SU-DHL-6 (cell line): ENCODE data around the gene RAB41.

Source experiments
- H2AFZ ChIP-seq: fragments of 200-600 bp; sonication (generic); 2 replicates; pipeline ENCODE4 v1.6.1; 2014; ENCODE audit warnings: low read depth, mild to moderate bottlenecking, moderate library complexity, mixed read lengths, antibody characterized with exemption, low read length; ENCODE audit not compliant: severe bottlenecking
- H3F3A ChIP-seq: fragments of 200-600 bp; shearing (Covaris generic); 2 replicates; pipeline ENCODE4 v1.6.0; 2016; ENCODE audit warnings: antibody characterized with exemption, mild to moderate bottlenecking; ENCODE audit not compliant: insufficient read depth
- H3K27ac ChIP-seq: fragments of 200-600 bp; sonication (generic); 2 replicates; pipeline ENCODE4 v1.5.1; 2016; ENCODE audit warnings: low read depth, mild to moderate bottlenecking, low read length, moderate library complexity, mixed read lengths
- H3K27me3 ChIP-seq: fragments of 200-600 bp; sonication (generic), shearing (Covaris generic); 2 replicates; pipeline ENCODE4 v1.6.0; 2014; ENCODE audit warnings: mild to moderate bottlenecking, low read length
- H3K36me3 ChIP-seq: fragments of 200-600 bp; sonication (generic); 2 replicates; pipeline ENCODE4 v1.6.1; 2014; ENCODE audit warnings: mild to moderate bottlenecking, low read length, mixed read lengths
- H3K4me2 ChIP-seq: fragments of 300-600, 200-600 bp; shearing (Covaris generic), sonication (generic); 2 replicates; pipeline ENCODE4 v1.6.0; 2014; ENCODE audit warnings: low read length, low read depth, mild to moderate bottlenecking; ENCODE audit not compliant: poor library complexity, severe bottlenecking
- H3K4me3 ChIP-seq: fragments of 200-600 bp; sonication (generic); 2 replicates; pipeline ENCODE4 v1.5.1; 2014; ENCODE audit warnings: antibody characterized with exemption, low read length, mild to moderate bottlenecking, mixed read lengths; ENCODE audit not compliant: insufficient read depth, poor library complexity, severe bottlenecking
- H3K79me2 ChIP-seq: fragments of 200-600 bp; sonication (generic); 2 replicates; pipeline ENCODE4 v1.6.1; 2014; ENCODE audit warnings: mild to moderate bottlenecking, low read length, moderate library complexity; ENCODE audit not compliant: insufficient read depth
- H3K9ac ChIP-seq: fragments of 200-600 bp; sonication (generic); 2 replicates; pipeline ENCODE4 v1.7.0; 2014; ENCODE audit warnings: mild to moderate bottlenecking, low read length
- H3K9me2 ChIP-seq: fragments of 200-600 bp; sonication (generic); replicated peaks from 2 replicates; pipeline ENCODE4 v1.6.1; 2014; ENCODE audit warnings: low read length; ENCODE audit not compliant: insufficient read depth
- H3K9me3 ChIP-seq: fragments of 200-600 bp; sonication (generic); 2 replicates; pipeline ENCODE4 v1.6.1; 2014; ENCODE audit warnings: low read length, mixed read lengths; ENCODE audit not compliant: insufficient read depth
- H4K20me1 ChIP-seq: fragments of 200-600 bp; sonication (generic); 2 replicates; pipeline ENCODE4 v1.6.1; 2014; ENCODE audit warnings: low read depth, mild to moderate bottlenecking, antibody characterized with exemption, low read length, moderate library complexity, mixed read lengths
- EZH2phosphoT487 ChIP-seq: fragments of 200-600 bp; sonication (generic), shearing (Covaris generic); conservative IDR thresholded peaks from 2 replicates; pipeline ENCODE4 v1.6.1; 2018; ENCODE audit warnings: mild to moderate bottlenecking, antibody characterized with exemption, low read length, moderate library complexity, mixed read lengths
- TF ChIP-seq, protein P1 (sequence below): fragments of 200-600 bp; sonication (generic); IDR thresholded peaks from one replicate; pipeline ENCODE4 v1.5.1; 2017; ENCODE audit warnings: antibody characterized with exemption, mild to moderate bottlenecking, low read length, moderate library complexity; ENCODE audit not compliant: insufficient read depth, poor library complexity, severe bottlenecking

The RAB41 gene

GRCh38 chrX:70279081-70279480 is 2.9 kb upstream of the RAB41 start:
- Histone ChIP-seq H3F3A (no peaks in the 10 kb centered on the region), H3K9me2 (no peaks in the 10 kb centered on the region), H2AFZ (no peak overlapping the region), H3K27me3 (no peaks in the 10 kb centered on the region), H3K9ac (no peak overlapping the region), H3K4me3 (no peak overlapping the region), H3K36me3 (no peaks in the 10 kb centered on the region), H3K4me2 (no peak overlapping the region), H3K27ac (no peak overlapping the region), H4K20me1 (no peaks in the 10 kb centered on the region), H3K79me2 (no peaks in the 10 kb centered on the region), H3K9me3 (no peaks in the 10 kb centered on the region)
- TF ChIP-seq, protein P1, sequence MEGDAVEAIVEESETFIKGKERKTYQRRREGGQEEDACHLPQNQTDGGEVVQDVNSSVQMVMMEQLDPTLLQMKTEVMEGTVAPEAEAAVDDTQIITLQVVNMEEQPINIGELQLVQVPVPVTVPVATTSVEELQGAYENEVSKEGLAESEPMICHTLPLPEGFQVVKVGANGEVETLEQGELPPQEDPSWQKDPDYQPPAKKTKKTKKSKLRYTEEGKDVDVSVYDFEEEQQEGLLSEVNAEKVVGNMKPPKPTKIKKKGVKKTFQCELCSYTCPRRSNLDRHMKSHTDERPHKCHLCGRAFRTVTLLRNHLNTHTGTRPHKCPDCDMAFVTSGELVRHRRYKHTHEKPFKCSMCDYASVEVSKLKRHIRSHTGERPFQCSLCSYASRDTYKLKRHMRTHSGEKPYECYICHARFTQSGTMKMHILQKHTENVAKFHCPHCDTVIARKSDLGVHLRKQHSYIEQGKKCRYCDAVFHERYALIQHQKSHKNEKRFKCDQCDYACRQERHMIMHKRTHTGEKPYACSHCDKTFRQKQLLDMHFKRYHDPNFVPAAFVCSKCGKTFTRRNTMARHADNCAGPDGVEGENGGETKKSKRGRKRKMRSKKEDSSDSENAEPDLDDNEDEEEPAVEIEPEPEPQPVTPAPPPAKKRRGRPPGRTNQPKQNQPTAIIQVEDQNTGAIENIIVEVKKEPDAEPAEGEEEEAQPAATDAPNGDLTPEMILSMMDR, result no peak
- TF ChIP-seq EZH2phosphoT487, result no peak

GRCh38 chrX:70280573-70280972 is 1.4 kb upstream of the RAB41 start:
- H3K27ac ChIP-seq, result no peak overlapping the region

GRCh38 chrX:70289168-70289792 is 7.3 kb downstream of the RAB41 start:
- Histone ChIP-seq H3K9ac (peak overlapping the region; percentile 89), H3K79me2 (peaks cover 41% of the 10 kb centered on the region), H3K27me3 (no peaks in the 10 kb centered on the region), H3K9me3 (no peaks in the 10 kb centered on the region), H3K36me3 (0 out of 2 replicates have a peak, but pooled peaks cover 2% of the 10 kb centered on the region), H3K9me2 (no peaks in the 10 kb centered on the region), H2AFZ (peak overlapping the region; percentile 41), H3K27ac (peak overlapping the region; percentile 77), H3K4me3 (peak overlapping the region; percentile 89), H3K4me2 (peak overlapping the region; percentile 89), H4K20me1 (no peaks in the 10 kb centered on the region), H3F3A (no peaks in the 10 kb centered on the region)
- TF ChIP-seq, protein P1, result no peak
- TF ChIP-seq EZH2phosphoT487, result no peak

More at GRCh38 chrX:70280573-70280972, 1.4 kb upstream of the RAB41 start:
- Histone ChIP-seq H3K36me3 (no peaks in the 10 kb centered on the region), H3K4me3 (no peak overlapping the region), H4K20me1 (no peaks in the 10 kb centered on the region), H2AFZ (no peak overlapping the region), H3K9ac (no peak overlapping the region), H3K4me2 (no peak overlapping the region), H3K27me3 (no peaks in the 10 kb centered on the region), H3K9me3 (no peaks in the 10 kb centered on the region), H3K9me2 (no peaks in the 10 kb centered on the region), H3F3A (no peaks in the 10 kb centered on the region), H3K79me2 (no peaks in the 10 kb centered on the region)
- TF ChIP-seq, protein P1, result no peak
- no peak for TF ChIP-seq EZH2phosphoT487
